Stimulated activated naive CD8-positive, alpha-beta T cell treated with anti-CD3 and anti-CD28 coated beads, Interleukin-15, Interleukin-2, amounts not matched to agents 100 ng/mL and 50 ng/mL, for 24 hours (primary cell): ENCODE data around the gene FMOD.
"Not testable (repeated sequence)": the region's sequence is repeated elsewhere in the genome, so short reads cannot be mapped to it uniquely, and the experiment has no call there.

Source experiments
- H3K27ac Mint-ChIP-seq: one replicate; pipeline ENCODE4 v1.8.0; 2021; ENCODE audit warnings: mild to moderate bottlenecking, mixed read lengths
- H3K27me3 Mint-ChIP-seq: one replicate; pipeline ENCODE4 v1.8.0; 2021; ENCODE audit warnings: mixed read lengths
- H3K36me3 Mint-ChIP-seq: one replicate; pipeline ENCODE4 v1.8.0; 2021; ENCODE audit warnings: low read depth, mixed read lengths
- H3K4me1 Mint-ChIP-seq: one replicate; pipeline ENCODE4 v1.8.0; 2021; ENCODE audit warnings: low read depth, mixed read lengths
- H3K4me3 Mint-ChIP-seq: one replicate; pipeline ENCODE4 v1.8.0; 2021; ENCODE audit warnings: mild to moderate bottlenecking, mixed read lengths
- H3K9me3 Mint-ChIP-seq: one replicate; pipeline ENCODE4 v1.8.0; 2021; ENCODE audit warnings: mixed read lengths

FMOD gene

GRCh38 chr1:203325026-203325417 lies 25.9 kb downstream of the FMOD start:
- Mint-ChIP-seq H3K36me3 (no peaks in the 10 kb centered on the region), H3K27me3 (no peaks in the 10 kb centered on the region), H3K9me3 (no peaks in the 10 kb centered on the region), H3K4me1 (peaks cover 87% of the 10 kb centered on the region), H3K4me3 (peak overlapping the region; percentile 47), H3K27ac (peak overlapping the region; percentile 71)

GRCh38 chr1:203324105-203325025 lies 26.6 kb downstream of the FMOD start:
- Mint-ChIP-seq H3K4me3 (peak overlapping the region; percentile 62), H3K27me3 (no peaks in the 10 kb centered on the region), H3K36me3 (no peaks in the 10 kb centered on the region), H3K4me1 (peaks cover 93% of the 10 kb centered on the region), H3K27ac (peak overlapping the region; percentile 71), H3K9me3 (no peaks in the 10 kb centered on the region)

GRCh38 chr1:203323587-203323986 lies 27.3 kb downstream of the FMOD start:
- H3K36me3 Mint-ChIP-seq: no peaks in the 10 kb centered on the region
- H3K4me3 Mint-ChIP-seq: peak overlapping the region; percentile 62
- peaks cover 96% of the 10 kb centered on the region for H3K4me1 Mint-ChIP-seq
- no peaks in the 10 kb centered on the region for H3K27me3 Mint-ChIP-seq
- H3K9me3 Mint-ChIP-seq: no peaks in the 10 kb centered on the region
- H3K27ac Mint-ChIP-seq: peak overlapping the region; percentile 70

- H3K4me3 Mint-ChIP-seq: no peak overlapping the region
Observed at GRCh38 chr1:203322500-203323179, 28.3 kb downstream of the FMOD start.

GRCh38 chr1:203321273-203322052 lies 29.5 kb downstream of the FMOD start:
- Mint-ChIP-seq H3K4me1 (peaks cover 85% of the 10 kb centered on the region), H3K27ac (peak overlapping the region; percentile 81), H3K9me3 (no peaks in the 10 kb centered on the region), H3K27me3 (no peaks in the 10 kb centered on the region), H3K4me3 (peak overlapping the region; percentile 35), H3K36me3 (no peaks in the 10 kb centered on the region)

More at GRCh38 chr1:203322500-203323179, 28.3 kb downstream of the FMOD start:
- H3K4me1 Mint-ChIP-seq: peaks cover 91% of the 10 kb centered on the region
- no peaks in the 10 kb centered on the region for H3K27me3 Mint-ChIP-seq
- no peaks in the 10 kb centered on the region for H3K36me3 Mint-ChIP-seq
- no peaks in the 10 kb centered on the region for H3K9me3 Mint-ChIP-seq
- H3K27ac Mint-ChIP-seq: peak overlapping the region; percentile 41

GRCh38 chr1:203320591-203321272 lies 30.2 kb downstream of the FMOD start:
- Mint-ChIP-seq H3K27ac (peak overlapping the region; percentile 81), H3K27me3 (no peaks in the 10 kb centered on the region), H3K4me3 (peak overlapping the region; percentile 35), H3K36me3 (no peaks in the 10 kb centered on the region), H3K4me1 (peaks cover 78% of the 10 kb centered on the region), H3K9me3 (no peaks in the 10 kb centered on the region)

- H3K9me3 Mint-ChIP-seq: no peaks in the 10 kb centered on the region
- H3K4me1 Mint-ChIP-seq: peaks cover 52% of the 10 kb centered on the region
- no peak overlapping the region for H3K27ac Mint-ChIP-seq
- H3K4me3 Mint-ChIP-seq: no peak overlapping the region
- no peaks in the 10 kb centered on the region for H3K27me3 Mint-ChIP-seq
- H3K36me3 Mint-ChIP-seq: peaks cover 10% of the 10 kb centered on the region
Observed at GRCh38 chr1:203318229-203318517, 32.7 kb downstream of the FMOD start.

- Mint-ChIP-seq H3K4me3 (no peak overlapping the region), H3K9me3 (no peaks in the 10 kb centered on the region), H3K4me1 (peaks cover 47% of the 10 kb centered on the region), H3K27ac (no peak overlapping the region), H3K27me3 (no peaks in the 10 kb centered on the region), H3K36me3 (peaks cover 11% of the 10 kb centered on the region)
Observed at GRCh38 chr1:203317429-203318228, 33.3 kb downstream of the FMOD start.

- peaks cover 37% of the 10 kb centered on the region for H3K4me1 Mint-ChIP-seq
- H3K9me3 Mint-ChIP-seq: no peaks in the 10 kb centered on the region
- no peaks in the 10 kb centered on the region for H3K27me3 Mint-ChIP-seq
- no peak overlapping the region for H3K4me3 Mint-ChIP-seq
- H3K27ac Mint-ChIP-seq: no peak overlapping the region
- peaks cover 13% of the 10 kb centered on the region for H3K36me3 Mint-ChIP-seq
Observed at GRCh38 chr1:203316626-203317093, 34.3 kb downstream of the FMOD start.

GRCh38 chr1:203314025-203314759 lies 36.7 kb downstream of the FMOD start:
- peaks cover 38% of the 10 kb centered on the region for H3K36me3 Mint-ChIP-seq
- H3K27me3 Mint-ChIP-seq, H3K4me3 Mint-ChIP-seq, H3K9me3 Mint-ChIP-seq: not testable (repeated sequence)
- H3K4me1 Mint-ChIP-seq: peaks cover 34% of the 10 kb centered on the region
- H3K27ac Mint-ChIP-seq: peak overlapping the region; percentile 66

GRCh38 chr1:203311368-203312301 lies 39.3 kb downstream of the FMOD start:
- Mint-ChIP-seq H3K27ac (peak overlapping the region; percentile 59), H3K27me3 (no peaks in the 10 kb centered on the region), H3K4me3 (no peak overlapping the region), H3K36me3 (peaks cover 63% of the 10 kb centered on the region), H3K4me1 (peaks cover 43% of the 10 kb centered on the region), H3K9me3 (no peaks in the 10 kb centered on the region)

- no peaks in the 10 kb centered on the region for H3K9me3 Mint-ChIP-seq
- H3K4me1 Mint-ChIP-seq: peaks cover 54% of the 10 kb centered on the region
- H3K36me3 Mint-ChIP-seq: peaks cover 68% of the 10 kb centered on the region
- H3K4me3 Mint-ChIP-seq: peak overlapping the region; percentile 98
- no peaks in the 10 kb centered on the region for H3K27me3 Mint-ChIP-seq
- H3K27ac Mint-ChIP-seq: peak overlapping the region; percentile 85
Observed at GRCh38 chr1:203308923-203309331, 42.0 kb downstream of the FMOD start.
